Neural cell (in vitro differentiated cells): ENCODE results near the gene CACNA2D1. TPM values are rescaled to one million over a fixed set of nuclear protein-coding genes. Genes with fewer than 3 reads are reported as not detected.

Experiments
- H2AFZ ChIP-seq: fragments of 200-600, 300-800 bp; sonication (generic), shearing (Covaris generic); 2 replicates; pipeline ENCODE4 v1.6.0; 2014; ENCODE audit warnings: low read depth, mild to moderate bottlenecking, antibody characterized with exemption, low read length, moderate library complexity
- H3F3A ChIP-seq: fragments of 200-600 bp; shearing (Covaris generic); 2 replicates; pipeline ENCODE4 v1.6.1; 2016; ENCODE audit warnings: mild to moderate bottlenecking, moderate library complexity, mixed read lengths, antibody characterized with exemption, low read length; ENCODE audit not compliant: insufficient read depth, poor library complexity, severe bottlenecking
- H3K27ac ChIP-seq: fragments of 200-600, 300-800 bp; sonication (generic), shearing (Covaris generic); 2 replicates; pipeline ENCODE4 v1.5.1; 2014; ENCODE audit warnings: mild to moderate bottlenecking, low read length, moderate library complexity
- H3K27me3 ChIP-seq: fragments of 300-800, 200-600 bp; sonication (generic), shearing (Covaris generic); 2 replicates; pipeline ENCODE4 v1.6.0; 2014; ENCODE audit warnings: mild to moderate bottlenecking, low read depth, low read length, moderate library complexity; ENCODE audit not compliant: insufficient read depth
- H3K36me3 ChIP-seq: fragments of 300-800, 200-600 bp; sonication (generic), shearing (Covaris generic); 2 replicates; pipeline ENCODE4 v1.5.1; 2014; ENCODE audit warnings: mild to moderate bottlenecking, antibody characterized with exemption, low read length, moderate library complexity; ENCODE audit not compliant: insufficient read depth
- H3K4me2 ChIP-seq: fragments of 300-800, 200-600 bp; sonication (generic), shearing (Covaris generic); 2 replicates; pipeline ENCODE4 v1.6.0; 2014; ENCODE audit warnings: mild to moderate bottlenecking, low read length
- H3K4me3 ChIP-seq: fragments of 300-800, 200-600 bp; sonication (generic), shearing (Covaris generic); 2 replicates; pipeline ENCODE4 v1.5.1; 2014; ENCODE audit warnings: mild to moderate bottlenecking, low read length, moderate library complexity
- H3K79me2 ChIP-seq: fragments of 200-600 bp; shearing (Covaris generic); replicated peaks from 2 replicates; pipeline ENCODE4 v1.6.0; 2014; ENCODE audit warnings: mild to moderate bottlenecking, low read length, moderate library complexity; ENCODE audit not compliant: insufficient read depth
- H3K9ac ChIP-seq: fragments of 300-800, 200-600 bp; sonication (generic), shearing (Covaris generic); 2 replicates; pipeline ENCODE4 v1.6.1; 2016; ENCODE audit warnings: mild to moderate bottlenecking, low read length, mixed read lengths
- H3K9me2 ChIP-seq: fragments of 200-600 bp; shearing (Covaris generic); 2 replicates; pipeline ENCODE4 v1.6.1; 2016; ENCODE audit warnings: mild to moderate bottlenecking, low read length, mixed read lengths; ENCODE audit not compliant: insufficient read depth
- H3K9me3 ChIP-seq: fragments of 200-600, 300-800 bp; sonication (generic), shearing (Covaris generic); 2 replicates; pipeline ENCODE4 v1.6.1; 2016; ENCODE audit warnings: mild to moderate bottlenecking, mixed run types, low read length, moderate library complexity, mixed read lengths
- H4K20me1 ChIP-seq: fragments of 200-600 bp; shearing (Covaris generic); 2 replicates; pipeline ENCODE4 v1.6.1; 2016; ENCODE audit warnings: mild to moderate bottlenecking, mixed run types; ENCODE audit not compliant: insufficient read depth
- CTCF ChIP-seq: fragments of 450-650 bp; IDR thresholded peaks from 2 replicates; pipeline ENCODE4 v1.5.1; 2014; ENCODE audit warnings: antibody characterized with exemption, mild to moderate bottlenecking, moderate library complexity; ENCODE audit not compliant: poor library complexity, severe bottlenecking
- EP300 ChIP-seq: fragments of 450-650 bp; conservative IDR thresholded peaks from 2 replicates; pipeline ENCODE4 v1.6.1; 2014; ENCODE audit warnings: antibody characterized with exemption, mild to moderate bottlenecking, moderate library complexity; ENCODE audit not compliant: poor library complexity, severe bottlenecking
- EZH2 ChIP-seq: fragments of 200-600, 300-800 bp; shearing (Covaris generic), sonication (generic); IDR thresholded peaks from 2 replicates; pipeline ENCODE4 v1.6.1; 2014; ENCODE audit warnings: antibody characterized with exemption, low read length, borderline replicate concordance, mild to moderate bottlenecking; ENCODE audit not compliant: insufficient read depth, poor library complexity, severe bottlenecking
- MXI1 ChIP-seq: fragments of 450-650 bp; conservative IDR thresholded peaks from 2 replicates; pipeline ENCODE4 v1.6.1; 2014; ENCODE audit warnings: antibody characterized with exemption, mild to moderate bottlenecking; ENCODE audit not compliant: poor library complexity, severe bottlenecking
- POLR2AphosphoS5 ChIP-seq: IDR thresholded peaks from 2 replicates; pipeline ENCODE4 v1.6.1; 2012
- RAD21 ChIP-seq: fragments of 450-650 bp; conservative IDR thresholded peaks from 2 replicates; pipeline ENCODE4 v1.6.1; 2014; ENCODE audit warnings: antibody characterized with exemption, mild to moderate bottlenecking, moderate library complexity
- REST ChIP-seq: IDR thresholded peaks from 2 replicates; pipeline ENCODE4 v1.6.1; 2012; ENCODE audit warnings: borderline replicate concordance
- SMC3 ChIP-seq: fragments of 450-650 bp; conservative IDR thresholded peaks from 2 replicates; pipeline ENCODE4 v1.6.1; 2014; ENCODE audit warnings: antibody characterized with exemption, mild to moderate bottlenecking, moderate library complexity; ENCODE audit not compliant: poor library complexity
- TAF1 ChIP-seq: IDR thresholded peaks from 2 replicates; pipeline ENCODE4 v1.6.1; 2012; ENCODE audit warnings: low read depth
- polyA plus RNA-seq: library from polyadenylated mRNA; depleted of rRNA; stranded (reverse); fragments of >200 nt; gene quantifications from 2 replicates; pipeline ENCODE4 v1.2.3, GENCODE V29; 2014

Gene CACNA2D1
- polyA plus RNA-seq, 1 donor from 2014 or later = 7.0 TPM

- Histone ChIP-seq H3K9me2 (no peaks in the 10 kb centered on the region), H3K27me3 (peaks cover 38% of the 10 kb centered on the region), H3K4me2 (no peak overlapping the region), H4K20me1 (no peaks in the 10 kb centered on the region), H3K27ac (no peak overlapping the region), H3K9ac (no peak overlapping the region), H3F3A (no peaks in the 10 kb centered on the region), H3K4me3 (no peak overlapping the region), H3K9me3 (no peaks in the 10 kb centered on the region), H2AFZ (no peak overlapping the region), H3K36me3 (no peaks in the 10 kb centered on the region), H3K79me2 (no peaks in the 10 kb centered on the region)
- no peak for TF ChIP-seq REST
- no peak for TF ChIP-seq SMC3
- no peak for TF ChIP-seq POLR2AphosphoS5
- TF ChIP-seq EP300 = no peak
- no peak for TF ChIP-seq MXI1
- no peak for TF ChIP-seq EZH2
- TF ChIP-seq TAF1 = no peak
- no peak for TF ChIP-seq RAD21
- TF ChIP-seq CTCF = no peak
Measured at GRCh38 chr7:82286096-82286797, 157.3 kb downstream of the CACNA2D1 start.

GRCh38 chr7:82284936-82285519 lies 158.5 kb downstream of the CACNA2D1 start:
- no peak overlapping the region for H2AFZ ChIP-seq
- H3F3A ChIP-seq = no peaks in the 10 kb centered on the region
- no peak for TF ChIP-seq EZH2
- TF ChIP-seq TAF1 = no peak
- TF ChIP-seq SMC3 = no peak
- TF ChIP-seq REST = no peak
- no peak for TF ChIP-seq POLR2AphosphoS5
- no peak for TF ChIP-seq RAD21
- TF ChIP-seq CTCF = no peak
- TF ChIP-seq MXI1 = no peak
- TF ChIP-seq EP300 = no peak
- peaks cover 46% of the 10 kb centered on the region for H3K27me3 ChIP-seq
- H3K9ac ChIP-seq = no peak overlapping the region
- H3K27ac ChIP-seq = no peak overlapping the region
- no peaks in the 10 kb centered on the region for H3K79me2 ChIP-seq
- no peaks in the 10 kb centered on the region for H3K36me3 ChIP-seq
- H3K9me3 ChIP-seq = no peaks in the 10 kb centered on the region
- no peak overlapping the region for H3K4me2 ChIP-seq
- H4K20me1 ChIP-seq = no peaks in the 10 kb centered on the region
- H3K9me2 ChIP-seq = no peaks in the 10 kb centered on the region
- no peak overlapping the region for H3K4me3 ChIP-seq
